ENCODE measurements around the gene ZFP64. TPM values are rescaled to one million over a fixed set of nuclear protein-coding genes. Genes with fewer than 3 reads are reported as not detected.

The ZFP64 gene
- total RNA-seq, 3 donors from 2014 or later: 15.0 to 23.5 (median 15.3) TPM

GRCh38 chr20:52181766-52182165 lies 9.8 kb downstream of the ZFP64 start:
- no peak for TF ChIP-seq CTCF (IDR thresholded peaks at IDR 0.05)
- Histone ChIP-seq H3K4me1 (ENCODE audit: low read depth) (no peaks in the 10 kb centered on the region), H3K4me3 (no peak overlapping the region), H3K9me3 (no peaks in the 10 kb centered on the region), H3K36me3 (ENCODE audit: low read depth) (no peaks in the 10 kb centered on the region)
- no peak for ATAC-seq
- intact Hi-C loops (cut with DNase I, micrococcal nuclease): no loop called here
- no peak for DNase-seq

GRCh38 chr20:52180180-52180840 lies 11.3 kb downstream of the ZFP64 start:
- no peak for DNase-seq
- TF ChIP-seq CTCF (IDR thresholded peaks at IDR 0.05): no peak
- intact Hi-C loops (cut with DNase I, micrococcal nuclease): no loop called here
- no peak for ATAC-seq
- Histone ChIP-seq H3K36me3 (ENCODE audit: low read depth) (no peaks in the 10 kb centered on the region), H3K9me3 (no peaks in the 10 kb centered on the region), H3K4me1 (ENCODE audit: low read depth) (no peaks in the 10 kb centered on the region), H3K4me3 (no peak overlapping the region)

GRCh38 chr20:52179331-52180179 lies 12.0 kb downstream of the ZFP64 start:
- TF ChIP-seq CTCF (IDR thresholded peaks at IDR 0.05): no peak
- DNase-seq: no peak
- no peaks in the 10 kb centered on the region for H3K4me1 ChIP-seq (ENCODE audit: low read depth)
- intact Hi-C loops (cut with DNase I, micrococcal nuclease): no loop called here
- no peak overlapping the region for H3K4me3 ChIP-seq
- H3K36me3 ChIP-seq (ENCODE audit: low read depth): no peaks in the 10 kb centered on the region
- no peak for ATAC-seq
- H3K9me3 ChIP-seq: no peaks in the 10 kb centered on the region

- H3K9me3 ChIP-seq: no peaks in the 10 kb centered on the region
- TF ChIP-seq CTCF (IDR thresholded peaks at IDR 0.05): no peak
- no peaks in the 10 kb centered on the region for H3K36me3 ChIP-seq (ENCODE audit: low read depth)
- intact Hi-C loops (cut with DNase I, micrococcal nuclease): no loop called here
- DNase-seq (no peak), ATAC-seq (no peak)
- H3K4me1 ChIP-seq (ENCODE audit: low read depth): no peaks in the 10 kb centered on the region
- H3K4me3 ChIP-seq: no peak overlapping the region
These were observed 12.9 kb downstream of the ZFP64 start for GRCh38 chr20:52178691-52179090.

- ATAC-seq (no peak), DNase-seq (no peak)
- no peaks in the 10 kb centered on the region for H3K36me3 ChIP-seq (ENCODE audit: low read depth)
- TF ChIP-seq CTCF (IDR thresholded peaks at IDR 0.05): no peak
- no peaks in the 10 kb centered on the region for H3K4me1 ChIP-seq (ENCODE audit: low read depth)
- H3K4me3 ChIP-seq: no peak overlapping the region
- intact Hi-C loops (cut with DNase I, micrococcal nuclease): no loop called here
- no peaks in the 10 kb centered on the region for H3K9me3 ChIP-seq
These were observed 15.7 kb downstream of the ZFP64 start for GRCh38 chr20:52175840-52176239.

Data from mucosa of descending colon (tissue), 3 donors.